ENCODE data around the gene PID1. TPM values are rescaled to one million over a fixed set of nuclear protein-coding genes. Genes with fewer than 3 reads are reported as not detected.

PID1 gene
- total RNA-seq, 1 donor from 2014 or later: 1.4 TPM

DNA sequence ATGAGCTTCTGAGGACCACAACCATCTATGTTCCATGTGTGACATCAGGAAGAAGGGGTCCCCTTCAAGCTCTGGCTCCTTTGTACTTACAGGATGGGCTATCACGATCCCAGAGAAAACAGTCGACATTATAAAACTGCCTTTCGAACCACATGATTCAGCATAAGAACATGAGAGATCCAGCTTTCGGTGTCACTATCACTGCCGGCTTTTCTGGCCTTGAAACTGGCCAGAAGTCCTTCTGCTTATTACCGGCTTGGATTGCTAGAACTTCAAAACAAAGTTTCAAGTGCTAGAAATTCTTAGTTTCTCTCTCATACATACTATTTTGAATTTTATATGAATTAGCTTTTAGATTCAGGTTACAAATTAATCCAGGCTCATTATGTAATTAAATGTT lies 138.9 kb downstream of the PID1 start:
- peaks cover 4% of the 10 kb centered on the region for H3K4me1 Mint-ChIP-seq
- Histone ChIP-seq H3K27me3 (no peaks in the 10 kb centered on the region), H3K27ac (no peak overlapping the region), H3K4me3 (no peak overlapping the region), H3K36me3 (no peaks in the 10 kb centered on the region), H3F3A (ENCODE audit: low read depth) (no peaks in the 10 kb centered on the region), H4K20me1 (ENCODE audit: low read depth) (no peaks in the 10 kb centered on the region), H3K4me2 (no peak overlapping the region), H3K79me2 (ENCODE audit: low read depth) (no peaks in the 10 kb centered on the region), H3K9me3 (ENCODE audit: low read depth) (no peaks in the 10 kb centered on the region), H3K9ac (no peak overlapping the region), H3K4me1 (no peaks in the 10 kb centered on the region), H2AFZ (replicated peaks) (no peak overlapping the region)
- no peaks in the 10 kb centered on the region for H3K9me3 Mint-ChIP-seq
- H3K36me3 Mint-ChIP-seq: no peaks in the 10 kb centered on the region
- TF ChIP-seq, protein P1, sequence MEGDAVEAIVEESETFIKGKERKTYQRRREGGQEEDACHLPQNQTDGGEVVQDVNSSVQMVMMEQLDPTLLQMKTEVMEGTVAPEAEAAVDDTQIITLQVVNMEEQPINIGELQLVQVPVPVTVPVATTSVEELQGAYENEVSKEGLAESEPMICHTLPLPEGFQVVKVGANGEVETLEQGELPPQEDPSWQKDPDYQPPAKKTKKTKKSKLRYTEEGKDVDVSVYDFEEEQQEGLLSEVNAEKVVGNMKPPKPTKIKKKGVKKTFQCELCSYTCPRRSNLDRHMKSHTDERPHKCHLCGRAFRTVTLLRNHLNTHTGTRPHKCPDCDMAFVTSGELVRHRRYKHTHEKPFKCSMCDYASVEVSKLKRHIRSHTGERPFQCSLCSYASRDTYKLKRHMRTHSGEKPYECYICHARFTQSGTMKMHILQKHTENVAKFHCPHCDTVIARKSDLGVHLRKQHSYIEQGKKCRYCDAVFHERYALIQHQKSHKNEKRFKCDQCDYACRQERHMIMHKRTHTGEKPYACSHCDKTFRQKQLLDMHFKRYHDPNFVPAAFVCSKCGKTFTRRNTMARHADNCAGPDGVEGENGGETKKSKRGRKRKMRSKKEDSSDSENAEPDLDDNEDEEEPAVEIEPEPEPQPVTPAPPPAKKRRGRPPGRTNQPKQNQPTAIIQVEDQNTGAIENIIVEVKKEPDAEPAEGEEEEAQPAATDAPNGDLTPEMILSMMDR (IDR thresholded peaks at IDR 0.05): no peak
- TF ChIP-seq EZH2 (IDR thresholded peaks at IDR 0.05) (no peak), EZH2phosphoT487 (IDR thresholded peaks at IDR 0.05) (no peak)
- no peak overlapping the region for H3K27ac Mint-ChIP-seq
- peaks cover 2% of the 10 kb centered on the region for H3K27me3 Mint-ChIP-seq (ENCODE audit: insufficient read depth, low read depth)
- no peak for DNase-seq (ENCODE audit: low spot score)
- no peak overlapping the region for H3K4me3 Mint-ChIP-seq

DNA sequence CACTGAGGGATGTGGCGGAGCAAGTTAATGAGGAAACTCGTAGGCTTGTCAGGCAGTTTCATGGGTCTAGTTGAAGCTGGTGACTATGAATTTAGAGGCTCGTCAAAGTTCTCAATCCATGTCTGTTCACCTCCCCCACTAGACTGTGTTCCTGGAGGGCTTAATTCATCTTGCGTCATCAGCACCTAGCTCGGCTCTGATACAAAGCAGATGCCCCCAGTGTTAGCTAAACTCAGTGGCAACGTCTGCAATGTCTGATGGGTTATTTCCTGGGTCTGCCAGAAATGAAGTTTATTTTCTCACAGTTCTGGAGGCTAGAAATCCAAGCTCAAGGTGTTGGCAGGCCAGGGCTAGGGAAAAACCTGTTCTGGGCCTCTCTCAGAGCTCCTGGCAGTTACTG lies 140.6 kb downstream of the PID1 start:
- TF ChIP-seq EZH2phosphoT487 (IDR thresholded peaks at IDR 0.05): no peak
- TF ChIP-seq EZH2 (IDR thresholded peaks at IDR 0.05): no peak
- TF ChIP-seq, protein P1 (IDR thresholded peaks at IDR 0.05): no peak
- H3K36me3 ChIP-seq: no peaks in the 10 kb centered on the region
- no peaks in the 10 kb centered on the region for H3K4me1 ChIP-seq
- H3K9me3 ChIP-seq (ENCODE audit: low read depth): no peaks in the 10 kb centered on the region
- H3K79me2 ChIP-seq (ENCODE audit: low read depth): no peaks in the 10 kb centered on the region
- no peak overlapping the region for H2AFZ ChIP-seq (replicated peaks)
- H3K4me3 Mint-ChIP-seq: no peak overlapping the region
- H3F3A ChIP-seq (ENCODE audit: low read depth): no peaks in the 10 kb centered on the region
- H3K27me3 ChIP-seq: no peaks in the 10 kb centered on the region
- H4K20me1 ChIP-seq (ENCODE audit: low read depth): no peaks in the 10 kb centered on the region
- H3K9ac ChIP-seq: no peak overlapping the region
- no peak overlapping the region for H3K4me2 ChIP-seq
- H3K4me3 ChIP-seq: no peak overlapping the region
- H3K4me1 Mint-ChIP-seq: peaks cover 4% of the 10 kb centered on the region
- no peak overlapping the region for H3K27ac Mint-ChIP-seq
- DNase-seq (ENCODE audit: low spot score): no peak
- no peak overlapping the region for H3K27ac ChIP-seq
- H3K27me3 Mint-ChIP-seq (ENCODE audit: insufficient read depth, low read depth): peaks cover 2% of the 10 kb centered on the region
- no peaks in the 10 kb centered on the region for H3K9me3 Mint-ChIP-seq
- no peaks in the 10 kb centered on the region for H3K36me3 Mint-ChIP-seq

DNA sequence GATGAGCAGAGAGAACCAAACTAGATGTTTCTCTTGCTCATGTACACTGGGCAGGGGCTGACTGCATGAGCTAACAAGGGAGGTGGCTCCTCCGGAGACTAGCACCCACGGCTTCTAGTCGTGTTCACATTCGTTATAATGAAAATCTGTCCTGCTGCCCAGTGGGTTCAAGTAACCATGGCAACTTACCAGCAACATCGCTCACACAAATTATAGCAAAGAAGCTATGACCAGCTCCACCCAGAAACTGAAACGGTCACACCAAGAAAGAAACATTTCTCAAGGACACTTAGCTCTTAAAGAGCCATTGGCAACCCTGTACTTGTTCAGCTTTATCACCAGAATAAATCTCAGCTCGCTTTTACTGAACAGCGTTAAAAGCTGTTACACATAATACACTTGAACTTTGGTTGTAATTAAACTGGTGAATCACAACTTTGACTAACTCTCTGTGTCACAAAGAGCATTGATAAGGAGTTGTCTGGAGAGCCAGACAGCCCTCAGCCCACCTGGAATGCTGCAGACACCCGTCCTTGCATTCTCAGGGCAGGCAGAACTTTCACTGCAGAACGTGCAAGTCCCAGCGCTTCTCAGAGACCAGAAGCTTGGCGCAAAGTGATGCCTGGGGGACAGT lies 141.2 kb downstream of the PID1 start:
- H3K4me3 ChIP-seq: no peak overlapping the region
- no peak overlapping the region for H3K27ac ChIP-seq
- DNase-seq (ENCODE audit: low spot score): no peak
- Mint-ChIP-seq H3K27me3 (ENCODE audit: insufficient read depth, low read depth) (no peaks in the 10 kb centered on the region), H3K27ac (no peak overlapping the region), H3K36me3 (no peaks in the 10 kb centered on the region), H3K4me3 (no peak overlapping the region), H3K9me3 (no peaks in the 10 kb centered on the region), H3K4me1 (peaks cover 4% of the 10 kb centered on the region)
- H3K4me2 ChIP-seq: no peak overlapping the region
- no peaks in the 10 kb centered on the region for H3F3A ChIP-seq (ENCODE audit: low read depth)
- H3K9ac ChIP-seq: no peak overlapping the region
- no peaks in the 10 kb centered on the region for H4K20me1 ChIP-seq (ENCODE audit: low read depth)
- no peak for TF ChIP-seq EZH2 (IDR thresholded peaks at IDR 0.05)
- no peak for TF ChIP-seq EZH2phosphoT487 (IDR thresholded peaks at IDR 0.05)
- TF ChIP-seq, protein P1 (IDR thresholded peaks at IDR 0.05): no peak
- no peaks in the 10 kb centered on the region for H3K27me3 ChIP-seq
- no peaks in the 10 kb centered on the region for H3K9me3 ChIP-seq (ENCODE audit: low read depth)
- H2AFZ ChIP-seq (replicated peaks): no peak overlapping the region
- no peaks in the 10 kb centered on the region for H3K36me3 ChIP-seq
- no peaks in the 10 kb centered on the region for H3K79me2 ChIP-seq (ENCODE audit: low read depth)
- no peaks in the 10 kb centered on the region for H3K4me1 ChIP-seq

All from neural progenitor cell (in vitro differentiated cells).